ENCODE results near the gene NUP188.

NUP188 gene

GRCh38 chr9:129011761-129012181, 64.3 kb downstream of the NUP188 start:
- no peak for DNase-seq
- TF ChIP-seq GATA1 (IDR thresholded peaks at IDR 0.05; ENCODE audit: low read depth, low read length) (no peak), POLR2A (IDR thresholded peaks at IDR 0.05; ENCODE audit: low read length) (no peak)

GRCh38 chr9:129012343-129012742, 64.8 kb downstream of the NUP188 start:
- no peak for TF ChIP-seq GATA1 (IDR thresholded peaks at IDR 0.05; ENCODE audit: low read depth, low read length)
- TF ChIP-seq POLR2A (IDR thresholded peaks at IDR 0.05; ENCODE audit: low read length) = no peak
- DNase-seq = no peak

- TF ChIP-seq POLR2A (IDR thresholded peaks at IDR 0.05; ENCODE audit: low read length) (no peak), GATA1 (IDR thresholded peaks at IDR 0.05; ENCODE audit: low read depth, low read length) (no peak)
- DNase-seq = no peak
Measured at GRCh38 chr9:129012893-129013448, 65.5 kb downstream of the NUP188 start.

GRCh38 chr9:129013674-129014073, 66.2 kb downstream of the NUP188 start:
- no peak for TF ChIP-seq POLR2A (IDR thresholded peaks at IDR 0.05; ENCODE audit: low read length)
- no peak for TF ChIP-seq GATA1 (IDR thresholded peaks at IDR 0.05; ENCODE audit: low read depth, low read length)
- no peak for DNase-seq

GRCh38 chr9:129014124-129014523, 66.6 kb downstream of the NUP188 start:
- no peak for DNase-seq
- TF ChIP-seq GATA1 (IDR thresholded peaks at IDR 0.05; ENCODE audit: low read depth, low read length) (no peak), POLR2A (IDR thresholded peaks at IDR 0.05; ENCODE audit: low read length) (no peak)

GRCh38 chr9:129014608-129015007, 67.1 kb downstream of the NUP188 start:
- DNase-seq = no peak
- no peak for TF ChIP-seq POLR2A (IDR thresholded peaks at IDR 0.05; ENCODE audit: low read length)
- no peak for TF ChIP-seq GATA1 (IDR thresholded peaks at IDR 0.05; ENCODE audit: low read depth, low read length)

- TF ChIP-seq POLR2A (IDR thresholded peaks at IDR 0.05; ENCODE audit: low read length) (no peak), GATA1 (IDR thresholded peaks at IDR 0.05; ENCODE audit: low read depth, low read length) (no peak)
- no peak for DNase-seq
Measured at GRCh38 chr9:129021091-129021490, 73.6 kb downstream of the NUP188 start.

GRCh38 chr9:129022037-129022436, 74.5 kb downstream of the NUP188 start:
- peak in 1 of 2 experiments; percentile 16 for DNase-seq
- no peak for TF ChIP-seq POLR2A (IDR thresholded peaks at IDR 0.05; ENCODE audit: low read length)
- no peak for TF ChIP-seq GATA1 (IDR thresholded peaks at IDR 0.05; ENCODE audit: low read depth, low read length)

- peak; percentile 63 to 87 for DNase-seq
- no peak for TF ChIP-seq GATA1 (IDR thresholded peaks at IDR 0.05; ENCODE audit: low read depth, low read length)
- no peak for TF ChIP-seq POLR2A (IDR thresholded peaks at IDR 0.05; ENCODE audit: low read length)
Measured at GRCh38 chr9:129023036-129023907, 75.8 kb downstream of the NUP188 start.

GRCh38 chr9:129023908-129024233, 76.4 kb downstream of the NUP188 start:
- TF ChIP-seq POLR2A (IDR thresholded peaks at IDR 0.05; ENCODE audit: low read length) = no peak
- no peak for TF ChIP-seq GATA1 (IDR thresholded peaks at IDR 0.05; ENCODE audit: low read depth, low read length)
- peak; percentile 56 to 77 for DNase-seq

- DNase-seq = peak; percentile 67 to 72
Measured at GRCh38 chr9:129026442-129027223, 79.1 kb downstream of the NUP188 start.

GRCh38 chr9:129027224-129027684, 79.8 kb downstream of the NUP188 start:
- TF ChIP-seq POLR2A (IDR thresholded peaks at IDR 0.05; ENCODE audit: low read length) = no peak
- no peak for TF ChIP-seq GATA1 (IDR thresholded peaks at IDR 0.05; ENCODE audit: low read depth, low read length)
- no peak for DNase-seq

More at GRCh38 chr9:129026442-129027223, 79.1 kb downstream of the NUP188 start:
- no peak for TF ChIP-seq POLR2A (IDR thresholded peaks at IDR 0.05; ENCODE audit: low read length)
- TF ChIP-seq GATA1 (IDR thresholded peaks at IDR 0.05; ENCODE audit: low read depth, low read length) = no peak

GRCh38 chr9:129027685-129028191, 80.2 kb downstream of the NUP188 start:
- DNase-seq = peak; percentile 87 to 90
- TF ChIP-seq POLR2A (IDR thresholded peaks at IDR 0.05; ENCODE audit: low read length) (no peak), GATA1 (IDR thresholded peaks at IDR 0.05; ENCODE audit: low read depth, low read length) (no peak)
